CD14-positive monocyte (primary cell): ENCODE data around the gene FRY. TPM values are rescaled to one million over a fixed set of nuclear protein-coding genes. Genes with fewer than 3 reads are reported as not detected.
A peak's percentile ranks its signal among the peaks of the same experiment; 100 is the strongest.

ENCODE experiments used
- DNase-seq, 3 donors: peaks; one replicate each; pipeline ENCODE4 v3.0.0-alpha.2; 2011 to 2022
- H2AFZ ChIP-seq: 2 replicates; pipeline ENCODE4 v1.6.0; 2012; ENCODE audit warnings: mild to moderate bottlenecking, low read depth, low read length, inconsistent platforms; ENCODE audit not compliant: insufficient read depth, poor library complexity, severe bottlenecking
- H3K27ac ChIP-seq, 2 donors: 1 replicate in 1 of 2; 2 replicates in 1 of 2; pipeline ENCODE4 v1.5.1; 2012 to 2013; ENCODE audit warnings: low read length in 2 of 2, control low read depth in 1 of 2, inconsistent platforms in 1 of 2, low read depth in 1 of 2, mild to moderate bottlenecking in 1 of 2
- H3K27me3 ChIP-seq, 2 donors: one replicate each; pipeline versions ENCODE4 v1.6.0 to v1.6.1; 2011 to 2013; ENCODE audit warnings: low read length in 2 of 2; ENCODE audit not compliant: control insufficient read depth in 2 of 2, insufficient read depth in 2 of 2
- H3K36me3 ChIP-seq, 2 donors: replicated peaks in 1 of 2; 1 replicate in 1 of 2; 2 replicates in 1 of 2; pipeline versions ENCODE4 v1.5.1 to v1.6.1; 2012 to 2013; ENCODE audit warnings: low read length in 2 of 2, control low read depth in 1 of 2, inconsistent platforms in 1 of 2, mild to moderate bottlenecking in 1 of 2; ENCODE audit not compliant: insufficient read depth in 2 of 2, control insufficient read depth in 1 of 2
- H3K4me1 ChIP-seq, 2 donors: 1 replicate in 1 of 2; 2 replicates in 1 of 2; pipeline versions ENCODE4 v1.5.1 to v1.6.1; 2012 to 2013; ENCODE audit warnings: low read length in 2 of 2, control low read depth in 1 of 2, inconsistent platforms in 1 of 2, mild to moderate bottlenecking in 1 of 2, moderate library complexity in 1 of 2; ENCODE audit not compliant: insufficient read depth in 2 of 2, control insufficient read depth in 1 of 2
- H3K4me2 ChIP-seq: replicated peaks from 2 replicates; pipeline ENCODE3; 2012; ENCODE audit warnings: low read length, moderate library complexity, mild to moderate bottlenecking; ENCODE audit not compliant: poor library complexity, severe bottlenecking; ENCODE audit errors: extremely low read depth
- H3K4me3 ChIP-seq, 3 experiments: fragments of 200-600 bp in 1 of 3; sonication (generic) in 1 of 3; replicated peaks in 1 of 3; 1 replicate in 2 of 3; 2 replicates in 1 of 3; pipeline ENCODE4 v1.5.1; 2011 to 2013; ENCODE audit warnings: low read length in 3 of 3, mild to moderate bottlenecking in 3 of 3, control low read depth in 2 of 3, low read depth in 2 of 3, inconsistent platforms in 1 of 3, moderate library complexity in 1 of 3
- H3K79me2 ChIP-seq: 2 replicates; pipeline ENCODE4 v1.6.0; 2012; ENCODE audit warnings: mild to moderate bottlenecking, control low read depth, inconsistent platforms, low read length, moderate library complexity; ENCODE audit not compliant: insufficient read depth
- H3K9ac ChIP-seq: 2 replicates; pipeline ENCODE4 v1.6.0; 2017; ENCODE audit warnings: low read length, mild to moderate bottlenecking; ENCODE audit not compliant: insufficient read depth, poor library complexity, severe bottlenecking
- H3K9me3 ChIP-seq, 2 donors: replicated peaks in 1 of 2; 1 replicate in 1 of 2; 2 replicates in 1 of 2; pipeline versions ENCODE4 v1.5.1 to v1.6.1; 2012 to 2013; ENCODE audit warnings: low read length in 2 of 2, control low read depth in 1 of 2; ENCODE audit not compliant: control insufficient read depth in 1 of 2, insufficient read depth in 1 of 2
- H4K20me1 ChIP-seq: 2 replicates; pipeline ENCODE4 v1.6.0; 2012; ENCODE audit warnings: mild to moderate bottlenecking, low read length, control low read depth, moderate library complexity; ENCODE audit not compliant: insufficient read depth
- H3K27ac Mint-ChIP-seq, 7 donors: one replicate each; pipeline ENCODE4 v1.8.0; 2020; ENCODE audit warnings: mild to moderate bottlenecking in 7 of 7, mixed read lengths in 7 of 7, moderate library complexity in 6 of 7, inconsistent platforms in 2 of 7
- H3K27me3 Mint-ChIP-seq, 3 donors: one replicate each; pipeline ENCODE4 v1.8.0; 2021 to 2022; ENCODE audit warnings: low read depth in 3 of 3, mild to moderate bottlenecking in 3 of 3, mixed read lengths in 3 of 3, moderate library complexity in 3 of 3, inconsistent platforms in 1 of 3
- H3K36me3 Mint-ChIP-seq, 2 donors: one replicate each; pipeline ENCODE4 v1.8.0; 2020; ENCODE audit warnings: mixed read lengths in 2 of 2, inconsistent platforms in 1 of 2, mild to moderate bottlenecking in 1 of 2
- H3K4me1 Mint-ChIP-seq: one replicate; pipeline ENCODE4 v1.8.0; 2020; ENCODE audit warnings: mild to moderate bottlenecking, mixed read lengths
- H3K4me3 Mint-ChIP-seq, 2 donors: one replicate each; pipeline ENCODE4 v1.8.0; 2020; ENCODE audit warnings: mild to moderate bottlenecking in 2 of 2, mixed read lengths in 2 of 2, moderate library complexity in 1 of 2
- H3K9me3 Mint-ChIP-seq, 7 donors: one replicate each; pipeline ENCODE4 v1.8.0; 2020 to 2022; ENCODE audit warnings: mixed read lengths in 7 of 7, mild to moderate bottlenecking in 6 of 7, moderate library complexity in 6 of 7, inconsistent platforms in 2 of 7
- CTCF ChIP-seq: fragments of 200-600 bp; IDR thresholded peaks from one replicate; pipeline ENCODE4 v1.8.0; 2022; ENCODE audit warnings: antibody characterized with exemption, mild to moderate bottlenecking
- WGBS: methylation state at CpG from one replicate; pipeline ENCODE4 v1.1.5; 2013; ENCODE audit warnings: missing lambda C conversion rate; ENCODE audit not compliant: insufficient coverage; 5-methylcytosine and 5-hydroxymethylcytosine counted together
- intact Hi-C, 2 donors: fragments of 100-400 bp; cut with micrococcal nuclease; formaldehyde crosslinking; loops; one replicate each; pipeline versions ENCODE4 v1.15.0 to v1.15.1; 2023
- polyA plus RNA-seq, 3 donors: library from polyadenylated mRNA; depleted of rRNA in 1 of 3; unstranded in 2 of 3; stranded (reverse) in 1 of 3; fragments of 300-500 nt in 2 of 3; fragments of >200 nt in 1 of 3; fragmentation: Illumina TruSeq in 2 of 3; gene quantifications; 1 replicate in 2 of 3; 2 replicates in 1 of 3; pipeline ENCODE4 v1.2.3, GENCODE V29; 2012 to 2021

FRY gene
- polyA plus RNA-seq, 3 donors, result 3.9 to 31.8 (median 5.0) TPM

GRCh38 chr13:32093006-32093405, 61.4 kb downstream of the FRY start:
- peaks cover 62% of the 10 kb centered on the region for H3K79me2 ChIP-seq
- WGBS, result no CpG with 5 or more reads among the region's 2 CpGs
- no peak overlapping the region for H3K9ac ChIP-seq
- peaks cover 0 to 29% of the 10 kb centered on the region in 2 donors for H3K36me3 ChIP-seq
- H2AFZ ChIP-seq, result no peak overlapping the region
- Mint-ChIP-seq H3K4me3 (no peak overlapping the region), H3K4me1 (peaks cover 7% of the 10 kb centered on the region), H3K36me3 (peaks cover 21 to 53% of the 10 kb centered on the region in 2 donors), H3K27ac (no peak overlapping the region), H3K27me3 (no peaks in the 10 kb centered on the region), H3K9me3 (no peaks in the 10 kb centered on the region)
- no peak overlapping the region for H3K4me3 ChIP-seq
- no peaks in the 10 kb centered on the region for H3K9me3 ChIP-seq
- DNase-seq, result no peak
- H3K27ac ChIP-seq, result no peak overlapping the region
- peaks cover 4 to 8% of the 10 kb centered on the region in 2 donors for H3K4me1 ChIP-seq
- H3K4me2 ChIP-seq, result no peak overlapping the region
- no peaks in the 10 kb centered on the region for H3K27me3 ChIP-seq
- intact Hi-C loops, result no loop called here
- peaks cover 3% of the 10 kb centered on the region for H4K20me1 ChIP-seq
- no peak for TF ChIP-seq CTCF

GRCh38 chr13:32098272-32098671, 66.7 kb downstream of the FRY start:
- Histone ChIP-seq H3K27ac (peak overlapping the region in 1 of 2 donors; percentile 40), H3K36me3 (peaks cover 26 to 41% of the 10 kb centered on the region in 2 donors), H3K4me1 (peaks cover 0 to 3% of the 10 kb centered on the region in 2 donors), H3K4me2 (no peak overlapping the region), H3K4me3 (no peak overlapping the region), H3K79me2 (peaks cover 64% of the 10 kb centered on the region), H3K9me3 (peaks cover 3 to 7% of the 10 kb centered on the region in 2 donors), H3K27me3 (no peaks in the 10 kb centered on the region), H2AFZ (no peak overlapping the region), H4K20me1 (peaks cover 21% of the 10 kb centered on the region), H3K9ac (no peak overlapping the region)
- peak; percentile 32 to 63 (median 51) for DNase-seq
- peaks cover 6% of the 10 kb centered on the region for H3K4me1 Mint-ChIP-seq
- H3K9me3 Mint-ChIP-seq, result peaks cover 0 to 5% (median under 1%) of the 10 kb centered on the region in 7 donors
- TF ChIP-seq CTCF, result no peak
- WGBS, result 29% methylated on average over 3 of the region's 3 CpGs
- peak overlapping the region in 6 of 7 donors; percentile 29 to 80 (median 74) for H3K27ac Mint-ChIP-seq
- H3K36me3 Mint-ChIP-seq, result peaks cover 36 to 45% of the 10 kb centered on the region in 2 donors
- no peaks in the 10 kb centered on the region for H3K27me3 Mint-ChIP-seq
- intact Hi-C loops, result no loop called here
- H3K4me3 Mint-ChIP-seq, result no peak overlapping the region
